ENCODE measurements around the gene COMMD2. TPM values are rescaled to one million over a fixed set of nuclear protein-coding genes. Genes with fewer than 3 reads are reported as not detected.

COMMD2 gene
- total RNA-seq, 6 experiments from 2014 or later = 27.0 to 32.8 (median 31.5) TPM

GRCh38 chr3:149764302-149764701 lies 12.0 kb upstream of the COMMD2 start:
- H3K4me3 Mint-ChIP-seq = no peak overlapping the region
- no peaks in the 10 kb centered on the region for H3K4me1 Mint-ChIP-seq (ENCODE audit: low read depth)
- DNase-seq = no peak
- no peaks in the 10 kb centered on the region for H3K36me3 Mint-ChIP-seq (ENCODE audit: low read depth)
- no peak overlapping the region for H3K27ac Mint-ChIP-seq
- H3K27me3 Mint-ChIP-seq (ENCODE audit: insufficient read depth) = peaks cover 3% of the 10 kb centered on the region
- no peaks in the 10 kb centered on the region for H3K9me3 Mint-ChIP-seq
- TF ChIP-seq, protein P1, sequence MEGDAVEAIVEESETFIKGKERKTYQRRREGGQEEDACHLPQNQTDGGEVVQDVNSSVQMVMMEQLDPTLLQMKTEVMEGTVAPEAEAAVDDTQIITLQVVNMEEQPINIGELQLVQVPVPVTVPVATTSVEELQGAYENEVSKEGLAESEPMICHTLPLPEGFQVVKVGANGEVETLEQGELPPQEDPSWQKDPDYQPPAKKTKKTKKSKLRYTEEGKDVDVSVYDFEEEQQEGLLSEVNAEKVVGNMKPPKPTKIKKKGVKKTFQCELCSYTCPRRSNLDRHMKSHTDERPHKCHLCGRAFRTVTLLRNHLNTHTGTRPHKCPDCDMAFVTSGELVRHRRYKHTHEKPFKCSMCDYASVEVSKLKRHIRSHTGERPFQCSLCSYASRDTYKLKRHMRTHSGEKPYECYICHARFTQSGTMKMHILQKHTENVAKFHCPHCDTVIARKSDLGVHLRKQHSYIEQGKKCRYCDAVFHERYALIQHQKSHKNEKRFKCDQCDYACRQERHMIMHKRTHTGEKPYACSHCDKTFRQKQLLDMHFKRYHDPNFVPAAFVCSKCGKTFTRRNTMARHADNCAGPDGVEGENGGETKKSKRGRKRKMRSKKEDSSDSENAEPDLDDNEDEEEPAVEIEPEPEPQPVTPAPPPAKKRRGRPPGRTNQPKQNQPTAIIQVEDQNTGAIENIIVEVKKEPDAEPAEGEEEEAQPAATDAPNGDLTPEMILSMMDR (IDR thresholded peaks at IDR 0.05) = no peak

GRCh38 chr3:149763565-149764195 lies 11.4 kb upstream of the COMMD2 start:
- H3K36me3 Mint-ChIP-seq (ENCODE audit: low read depth) = no peaks in the 10 kb centered on the region
- H3K9me3 Mint-ChIP-seq = no peaks in the 10 kb centered on the region
- DNase-seq = no peak
- H3K4me3 Mint-ChIP-seq = no peak overlapping the region
- no peak overlapping the region for H3K27ac Mint-ChIP-seq
- H3K4me1 Mint-ChIP-seq (ENCODE audit: low read depth) = no peaks in the 10 kb centered on the region
- TF ChIP-seq, protein P1 (IDR thresholded peaks at IDR 0.05) = no peak
- peaks cover 4% of the 10 kb centered on the region for H3K27me3 Mint-ChIP-seq (ENCODE audit: insufficient read depth)

GRCh38 chr3:149753717-149754116 lies 1.4 kb upstream of the COMMD2 start:
- Mint-ChIP-seq H3K36me3 (ENCODE audit: low read depth) (peaks cover 14% of the 10 kb centered on the region; the same call in 1 of the 2 replicates), H3K27me3 (ENCODE audit: insufficient read depth) (peaks cover 11% of the 10 kb centered on the region), H3K4me3 (no peak overlapping the region; the same call in 1 of the 2 replicates), H3K27ac (no peak overlapping the region), H3K9me3 (no peaks in the 10 kb centered on the region), H3K4me1 (ENCODE audit: low read depth) (peaks cover 32% of the 10 kb centered on the region)
- TF ChIP-seq, protein P1 (IDR thresholded peaks at IDR 0.05) = no peak
- no peak for DNase-seq

GRCh38 chr3:149752788-149753136 lies 473 bp upstream of the COMMD2 start:
- peaks cover 32% of the 10 kb centered on the region for H3K4me1 Mint-ChIP-seq (ENCODE audit: low read depth)

DNA sequence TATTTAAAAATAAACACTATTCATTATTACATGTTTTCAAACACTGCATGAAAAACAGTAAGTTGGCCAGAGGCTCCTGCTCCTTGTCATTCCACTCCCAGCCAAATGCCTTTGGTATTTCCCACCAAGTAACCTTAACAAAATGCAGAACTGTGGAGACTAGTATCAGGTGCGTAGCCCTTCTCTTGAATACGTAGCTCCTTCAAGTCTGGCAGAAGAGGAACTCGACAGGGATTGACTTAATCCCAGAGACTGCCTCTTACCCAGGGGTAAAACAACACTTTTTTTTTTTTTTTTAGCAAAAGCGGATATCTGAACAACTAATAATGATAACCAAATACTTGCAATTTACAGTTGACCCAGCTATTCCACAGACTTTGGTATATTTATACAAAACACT lies 738 bp downstream of the COMMD2 start:
- H3K4me1 Mint-ChIP-seq (ENCODE audit: low read depth) = peaks cover 32% of the 10 kb centered on the region
- H3K27me3 Mint-ChIP-seq (ENCODE audit: insufficient read depth) = no peaks in the 10 kb centered on the region; the same call in 1 of the 2 replicates
- H3K36me3 Mint-ChIP-seq (ENCODE audit: low read depth) = peaks cover 35% of the 10 kb centered on the region
- TF ChIP-seq, protein P1 (IDR thresholded peaks at IDR 0.05) = no peak
- H3K9me3 Mint-ChIP-seq = no peaks in the 10 kb centered on the region
- DNase-seq = no peak
- peak overlapping the region; percentile 99 for H3K4me3 Mint-ChIP-seq
- H3K27ac Mint-ChIP-seq = no peak overlapping the region

More at GRCh38 chr3:149752788-149753136, 473 bp upstream of the COMMD2 start:
- no peaks in the 10 kb centered on the region for H3K9me3 Mint-ChIP-seq
- peak overlapping the region; percentile 99 for H3K4me3 Mint-ChIP-seq
- peaks cover 23% of the 10 kb centered on the region for H3K36me3 Mint-ChIP-seq (ENCODE audit: low read depth)
- DNase-seq = no peak
- peaks cover 11% of the 10 kb centered on the region; the same call in 1 of the 2 replicates for H3K27me3 Mint-ChIP-seq (ENCODE audit: insufficient read depth)
- TF ChIP-seq, protein P1 (IDR thresholded peaks at IDR 0.05) = peak; percentile 45; the same call in 1 of the 2 replicates
- peak overlapping the region; percentile 91; the same call in 1 of the 2 replicates for H3K27ac Mint-ChIP-seq
